MCF 10A (cell line): ENCODE results near the gene CCNQ. TPM values are rescaled to one million over a fixed set of nuclear protein-coding genes. Genes with fewer than 3 reads are reported as not detected.

Source experiments
- BruUV-seq: library from RNA; stranded (reverse); fragments of 400-500 nt; replicated peaks from 2 replicates; lab custom pipeline; 2021; lab: Mats Ljungman, UMichigan
- CTCF ChIA-PET: fragments of 300-600 bp; sonication (Branson Sonifier 250); formaldehyde crosslinking; extraction: SDS; loops from one replicate; lab custom pipeline; 2021; ENCODE audit warnings: antibody characterized with exemption, inconsistent platforms; lab: Yijun Ruan, JAX
- POLR2A ChIA-PET: fragments of 300-600, 350-650 bp; sonication (Branson Sonifier 250); formaldehyde crosslinking; extraction: SDS; loops from one replicate; lab custom pipeline; 2020; ENCODE audit warnings: antibody characterized with exemption, inconsistent platforms; lab: Yijun Ruan, JAX
- DNase-seq: peaks from one replicate; pipeline ENCODE4 v3.0.0-alpha.2; 2018; ENCODE audit not compliant: unreplicated experiment
- H3K27ac Mint-ChIP-seq: one replicate; pipeline ENCODE4 v1.8.0; 2022; ENCODE audit warnings: mild to moderate bottlenecking, low read depth, mixed read lengths; ENCODE audit not compliant: unreplicated experiment
- H3K27me3 Mint-ChIP-seq: one replicate; pipeline ENCODE4 v1.8.0; 2022; ENCODE audit warnings: mixed read lengths; ENCODE audit not compliant: insufficient read depth, unreplicated experiment
- H3K36me3 Mint-ChIP-seq: one replicate; pipeline ENCODE4 v1.8.0; 2022; ENCODE audit warnings: mild to moderate bottlenecking, moderate library complexity, mixed read lengths; ENCODE audit not compliant: insufficient read depth, unreplicated experiment
- H3K4me1 Mint-ChIP-seq: one replicate; pipeline ENCODE4 v1.8.0; 2022; ENCODE audit warnings: mixed read lengths; ENCODE audit not compliant: insufficient read depth, unreplicated experiment
- H3K4me3 Mint-ChIP-seq: one replicate; pipeline ENCODE4 v1.8.0; 2022; ENCODE audit warnings: mild to moderate bottlenecking, moderate library complexity, mixed read lengths; ENCODE audit not compliant: unreplicated experiment
- H3K9me3 Mint-ChIP-seq: one replicate; pipeline ENCODE4 v1.8.0; 2022; ENCODE audit warnings: mixed read lengths; ENCODE audit not compliant: unreplicated experiment
- CTCF ChIP-seq: fragments of 200-600 bp; IDR thresholded peaks from one replicate; pipeline ENCODE4 v1.8.0; 2022; ENCODE audit warnings: antibody characterized with exemption, mild to moderate bottlenecking; ENCODE audit not compliant: unreplicated experiment
- intact Hi-C: fragments of 100-400 bp; cut with micrococcal nuclease; formaldehyde crosslinking; loops from 2 replicates; pipeline ENCODE4 v1.14.1; 2022
- total RNA-seq: library from RNA; stranded (reverse); gene quantifications from 2 replicates; pipeline ENCODE4 v1.2.3, GENCODE V29; 2022

Gene CCNQ
- total RNA-seq, 1 experiment from 2014 or later: 21.7 TPM

- Mint-ChIP-seq H3K27ac (no peak overlapping the region), H3K4me3 (no peak overlapping the region), H3K27me3 (peaks cover 38% of the 10 kb centered on the region), H3K4me1 (no peaks in the 10 kb centered on the region), H3K9me3 (peaks cover 11% of the 10 kb centered on the region), H3K36me3 (peaks cover 6% of the 10 kb centered on the region)
- no peak for DNase-seq
- CTCF ChIA-PET: interaction anchor here (1.0 kb wide), 1 partner anchor 18 kb away, joined by 4 read pairs; no protein-coding TSS in a partner anchor
- no TSS peak for BruUV-seq
- POLR2A ChIA-PET: no interaction called here
- intact Hi-C loops: no loop called here
- no peak for TF ChIP-seq CTCF
Observed at GRCh38 chrX:153626863-153627674, 28.1 kb upstream of the CCNQ start.

- ChIA-PET CTCF (interaction anchor here (1.0 kb wide), 1 partner anchor 19 kb away, joined by 4 read pairs; no protein-coding TSS in a partner anchor), POLR2A (interaction anchor here (1.1 kb wide), 1 partner anchor 10 kb away, joined by 3 read pairs; no protein-coding TSS in a partner anchor)
- no peak overlapping the region for H3K4me3 Mint-ChIP-seq
- intact Hi-C loops: no loop called here
- H3K27ac Mint-ChIP-seq: no peak overlapping the region
- no peaks in the 10 kb centered on the region for H3K4me1 Mint-ChIP-seq
- no peak for DNase-seq
- H3K9me3 Mint-ChIP-seq: peaks cover 4% of the 10 kb centered on the region
- no peak for TF ChIP-seq CTCF
- BruUV-seq: no TSS peak
- H3K36me3 Mint-ChIP-seq: peaks cover 6% of the 10 kb centered on the region
- peaks cover 35% of the 10 kb centered on the region for H3K27me3 Mint-ChIP-seq
Observed at GRCh38 chrX:153626025-153626633, 27.2 kb upstream of the CCNQ start.

GRCh38 chrX:153625271-153626024 lies 26.5 kb upstream of the CCNQ start:
- H3K27ac Mint-ChIP-seq: no peak overlapping the region
- POLR2A ChIA-PET: interaction anchor here (1.1 kb wide), 1 partner anchor 10 kb away, joined by 3 read pairs; no protein-coding TSS in a partner anchor
- no peak overlapping the region for H3K4me3 Mint-ChIP-seq
- DNase-seq: no peak
- peaks cover 6% of the 10 kb centered on the region for H3K36me3 Mint-ChIP-seq
- intact Hi-C loops: no loop called here
- BruUV-seq: no TSS peak
- no peaks in the 10 kb centered on the region for H3K4me1 Mint-ChIP-seq
- TF ChIP-seq CTCF: no peak
- H3K9me3 Mint-ChIP-seq: no peaks in the 10 kb centered on the region
- peaks cover 28% of the 10 kb centered on the region for H3K27me3 Mint-ChIP-seq
- CTCF ChIA-PET: interaction anchor here (0.7 to 1.0 kb wide), 2 partner anchors 19 to 25 kb away, joined by 3 to 4 read pairs; no protein-coding TSS in a partner anchor
